Measurements from ENCODE around the gene GGPS1.

GGPS1 gene

DNA sequence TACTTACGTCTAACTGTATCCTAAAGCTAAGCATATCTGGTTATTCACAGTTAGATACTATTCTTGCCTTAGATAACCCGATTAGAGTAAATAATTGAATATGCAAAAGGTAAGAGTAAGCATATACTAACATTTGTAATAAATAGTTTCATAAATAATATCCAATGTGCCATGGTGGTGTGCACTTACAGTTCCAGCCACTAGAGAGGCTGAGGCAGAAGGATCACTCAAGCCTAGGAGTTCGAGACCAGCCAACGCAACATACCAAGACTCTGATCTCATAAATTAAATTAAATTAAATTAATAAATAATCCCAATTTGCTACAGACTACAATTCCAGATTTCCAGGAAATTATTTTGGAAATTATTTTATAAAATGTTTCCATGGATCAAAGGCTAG is 12.6 kb upstream of the GGPS1 start:
- H3K4me3 ChIP-seq (ENCODE audit: control insufficient read depth, low read depth, low read length): no peak overlapping the region
- DNase-seq (ENCODE audit: low read depth): no peak
- TF ChIP-seq, protein P1, sequence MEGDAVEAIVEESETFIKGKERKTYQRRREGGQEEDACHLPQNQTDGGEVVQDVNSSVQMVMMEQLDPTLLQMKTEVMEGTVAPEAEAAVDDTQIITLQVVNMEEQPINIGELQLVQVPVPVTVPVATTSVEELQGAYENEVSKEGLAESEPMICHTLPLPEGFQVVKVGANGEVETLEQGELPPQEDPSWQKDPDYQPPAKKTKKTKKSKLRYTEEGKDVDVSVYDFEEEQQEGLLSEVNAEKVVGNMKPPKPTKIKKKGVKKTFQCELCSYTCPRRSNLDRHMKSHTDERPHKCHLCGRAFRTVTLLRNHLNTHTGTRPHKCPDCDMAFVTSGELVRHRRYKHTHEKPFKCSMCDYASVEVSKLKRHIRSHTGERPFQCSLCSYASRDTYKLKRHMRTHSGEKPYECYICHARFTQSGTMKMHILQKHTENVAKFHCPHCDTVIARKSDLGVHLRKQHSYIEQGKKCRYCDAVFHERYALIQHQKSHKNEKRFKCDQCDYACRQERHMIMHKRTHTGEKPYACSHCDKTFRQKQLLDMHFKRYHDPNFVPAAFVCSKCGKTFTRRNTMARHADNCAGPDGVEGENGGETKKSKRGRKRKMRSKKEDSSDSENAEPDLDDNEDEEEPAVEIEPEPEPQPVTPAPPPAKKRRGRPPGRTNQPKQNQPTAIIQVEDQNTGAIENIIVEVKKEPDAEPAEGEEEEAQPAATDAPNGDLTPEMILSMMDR (IDR thresholded peaks at IDR 0.05; ENCODE audit: control insufficient read depth, insufficient read depth, low read depth, low read length, missing control alignments): no peak

DNA sequence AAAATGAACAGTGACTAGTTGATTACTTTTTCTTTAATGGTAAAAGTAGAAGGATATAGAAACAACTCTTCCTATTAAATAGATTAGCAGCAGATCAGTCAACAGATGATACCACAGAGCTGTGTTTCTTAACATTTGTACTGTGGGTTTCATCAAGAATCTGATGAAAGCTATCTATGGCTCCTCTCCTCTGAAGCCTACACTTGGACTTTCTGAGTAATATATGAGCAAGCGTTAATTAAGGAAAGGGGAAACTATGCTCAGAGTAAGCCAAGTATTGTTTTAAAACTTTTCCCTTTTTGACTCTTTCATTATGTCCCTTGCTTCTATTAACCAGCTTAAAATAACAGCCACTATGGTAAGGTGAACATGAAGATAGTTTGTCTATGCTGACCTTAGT is 11.2 kb upstream of the GGPS1 start:
- no peak overlapping the region for H3K4me3 ChIP-seq (ENCODE audit: control insufficient read depth, low read depth, low read length)
- no peak for DNase-seq (ENCODE audit: low read depth)
- TF ChIP-seq, protein P1 (IDR thresholded peaks at IDR 0.05; ENCODE audit: control insufficient read depth, insufficient read depth, low read depth, low read length, missing control alignments): no peak

GRCh38 chr1:235319255-235319654 is 9.1 kb upstream of the GGPS1 start:
- DNase-seq (ENCODE audit: low read depth): no peak
- TF ChIP-seq, protein P1 (IDR thresholded peaks at IDR 0.05; ENCODE audit: control insufficient read depth, insufficient read depth, low read depth, low read length, missing control alignments): no peak
- H3K4me3 ChIP-seq (ENCODE audit: control insufficient read depth, low read depth, low read length): no peak overlapping the region

GRCh38 chr1:235320521-235321179 is 7.7 kb upstream of the GGPS1 start:
- DNase-seq (ENCODE audit: low read depth): no peak
- no peak overlapping the region for H3K4me3 ChIP-seq (ENCODE audit: control insufficient read depth, low read depth, low read length)
- TF ChIP-seq, protein P1 (IDR thresholded peaks at IDR 0.05; ENCODE audit: control insufficient read depth, insufficient read depth, low read depth, low read length, missing control alignments): no peak

- TF ChIP-seq, protein P1 (IDR thresholded peaks at IDR 0.05; ENCODE audit: control insufficient read depth, insufficient read depth, low read depth, low read length, missing control alignments): no peak
- DNase-seq (ENCODE audit: low read depth): no peak
- H3K4me3 ChIP-seq (ENCODE audit: control insufficient read depth, low read depth, low read length): no peak overlapping the region
These were observed 4.1 kb upstream of the GGPS1 start for GRCh38 chr1:235324296-235324695.

DNA sequence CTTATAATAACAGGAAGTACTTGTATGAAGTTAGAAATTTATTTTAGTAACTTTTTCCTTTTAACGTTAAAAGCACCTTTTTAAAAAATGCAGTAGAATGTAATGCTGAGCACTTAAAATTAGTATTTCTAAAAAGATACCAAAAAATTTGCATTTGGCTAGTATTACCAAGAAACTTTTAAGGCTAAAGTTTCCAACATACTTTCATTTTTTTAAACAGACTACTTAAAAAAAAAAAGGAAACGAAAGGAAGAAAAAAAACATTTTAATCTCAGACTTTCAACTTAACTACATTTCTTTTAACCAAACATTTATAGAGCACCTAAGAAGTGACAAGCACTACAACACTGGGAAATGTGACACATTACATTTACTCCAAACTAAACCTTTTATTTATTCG is 3.2 kb upstream of the GGPS1 start:
- no peak overlapping the region for H3K4me3 ChIP-seq (ENCODE audit: control insufficient read depth, low read depth, low read length)
- TF ChIP-seq, protein P1 (IDR thresholded peaks at IDR 0.05; ENCODE audit: control insufficient read depth, insufficient read depth, low read depth, low read length, missing control alignments): no peak
- DNase-seq (ENCODE audit: low read depth): no peak

Measured in AG09309 (cell line).